ENCODE data around the gene LASP1. TPM values are rescaled to one million over a fixed set of nuclear protein-coding genes. Genes with fewer than 3 reads are reported as not detected.

LASP1 gene
- polyA plus RNA-seq, 1 donor from 2014 or later = 56.3 TPM

GRCh38 chr17:38906460-38907228 lies 36.8 kb downstream of the LASP1 start:
- no peak overlapping the region for H3K9ac ChIP-seq (ENCODE audit: low read length)
- H3K27me3 ChIP-seq (ENCODE audit: insufficient read depth, low read depth, low read length) = no peaks in the 10 kb centered on the region
- no peak overlapping the region for H3K4me3 ChIP-seq (ENCODE audit: low read length)
- no peaks in the 10 kb centered on the region for H4K20me1 ChIP-seq (ENCODE audit: insufficient read depth)
- H3K27ac ChIP-seq (ENCODE audit: low read length) = no peak overlapping the region
- H3K79me2 ChIP-seq (replicated peaks; ENCODE audit: insufficient read depth, low read length) = peaks cover 4% of the 10 kb centered on the region
- H3K4me2 ChIP-seq (ENCODE audit: low read length) = no peak overlapping the region
- no peaks in the 10 kb centered on the region for H3K9me3 ChIP-seq (ENCODE audit: low read length)
- no peaks in the 10 kb centered on the region for H3K9me2 ChIP-seq (ENCODE audit: insufficient read depth, low read length)
- no peak overlapping the region for H2AFZ ChIP-seq (ENCODE audit: low read depth, low read length)
- H3K36me3 ChIP-seq (ENCODE audit: insufficient read depth, low read length) = no peaks in the 10 kb centered on the region
- H3F3A ChIP-seq (ENCODE audit: insufficient read depth, low read length, poor library complexity, severe bottlenecking) = no peaks in the 10 kb centered on the region
- TF ChIP-seq SMC3 (conservative IDR thresholded peaks at IDR 0.05; ENCODE audit: poor library complexity) (no peak), EZH2 (IDR thresholded peaks at IDR 0.05; ENCODE audit: borderline replicate concordance, insufficient read depth, low read length, poor library complexity, severe bottlenecking) (no peak), CTCF (IDR thresholded peaks at IDR 0.05; ENCODE audit: poor library complexity, severe bottlenecking) (no peak), REST (IDR thresholded peaks at IDR 0.05; ENCODE audit: borderline replicate concordance) (no peak), MXI1 (conservative IDR thresholded peaks at IDR 0.05; ENCODE audit: poor library complexity, severe bottlenecking) (no peak), TAF1 (IDR thresholded peaks at IDR 0.05; ENCODE audit: low read depth) (no peak), RAD21 (conservative IDR thresholded peaks at IDR 0.05) (no peak), EP300 (conservative IDR thresholded peaks at IDR 0.05; ENCODE audit: poor library complexity, severe bottlenecking) (no peak)

- H3K27me3 ChIP-seq (ENCODE audit: insufficient read depth, low read depth, low read length) = no peaks in the 10 kb centered on the region
- H3K9me2 ChIP-seq (ENCODE audit: insufficient read depth, low read length) = no peaks in the 10 kb centered on the region
- H3K9me3 ChIP-seq (ENCODE audit: low read length) = no peaks in the 10 kb centered on the region
- H2AFZ ChIP-seq (ENCODE audit: low read depth, low read length) = no peak overlapping the region
- H3K9ac ChIP-seq (ENCODE audit: low read length) = no peak overlapping the region
- no peaks in the 10 kb centered on the region for H3K36me3 ChIP-seq (ENCODE audit: insufficient read depth, low read length)
- no peak overlapping the region for H3K27ac ChIP-seq (ENCODE audit: low read length)
- H3K79me2 ChIP-seq (replicated peaks; ENCODE audit: insufficient read depth, low read length) = peaks cover 4% of the 10 kb centered on the region
- H3K4me2 ChIP-seq (ENCODE audit: low read length) = no peak overlapping the region
- TF ChIP-seq EZH2 (IDR thresholded peaks at IDR 0.05; ENCODE audit: borderline replicate concordance, insufficient read depth, low read length, poor library complexity, severe bottlenecking) = no peak
- TF ChIP-seq EP300 (conservative IDR thresholded peaks at IDR 0.05; ENCODE audit: poor library complexity, severe bottlenecking) = no peak
- no peak for TF ChIP-seq CTCF (IDR thresholded peaks at IDR 0.05; ENCODE audit: poor library complexity, severe bottlenecking)
- no peak for TF ChIP-seq MXI1 (conservative IDR thresholded peaks at IDR 0.05; ENCODE audit: poor library complexity, severe bottlenecking)
- no peak for TF ChIP-seq SMC3 (conservative IDR thresholded peaks at IDR 0.05; ENCODE audit: poor library complexity)
- TF ChIP-seq TAF1 (IDR thresholded peaks at IDR 0.05; ENCODE audit: low read depth) = no peak
- TF ChIP-seq POLR2AphosphoS5 (IDR thresholded peaks at IDR 0.05) = no peak
- no peak for TF ChIP-seq RAD21 (conservative IDR thresholded peaks at IDR 0.05)
- no peak for TF ChIP-seq REST (IDR thresholded peaks at IDR 0.05; ENCODE audit: borderline replicate concordance)
- H4K20me1 ChIP-seq (ENCODE audit: insufficient read depth) = no peaks in the 10 kb centered on the region
- H3F3A ChIP-seq (ENCODE audit: insufficient read depth, low read length, poor library complexity, severe bottlenecking) = no peaks in the 10 kb centered on the region
- no peak overlapping the region for H3K4me3 ChIP-seq (ENCODE audit: low read length)
Measured at GRCh38 chr17:38907930-38908675, 38.2 kb downstream of the LASP1 start.

Measured in neural cell (in vitro differentiated cells).